ENCODE measurements around the gene FSTL1.

DNA sequence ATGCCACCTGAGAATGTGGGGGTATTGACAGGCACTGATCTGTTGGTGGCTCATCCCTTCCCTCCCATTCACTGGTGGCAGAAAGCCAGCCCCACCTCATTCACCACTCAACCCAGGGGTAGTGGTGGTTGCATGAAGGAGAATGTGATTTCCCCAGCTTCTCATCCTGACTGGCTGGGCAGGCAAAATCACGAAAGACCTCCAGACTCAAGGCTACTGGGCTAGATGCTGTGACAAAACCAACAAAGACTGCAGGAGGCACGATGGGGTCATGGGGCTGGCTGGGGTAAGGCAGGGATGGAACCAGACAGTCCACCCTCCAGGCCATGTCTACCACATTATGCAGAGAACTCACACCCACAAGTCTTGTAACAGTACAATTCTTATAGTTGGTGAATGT lies 33.9 kb downstream of the FSTL1 start:
- TF ChIP-seq GATA2 (IDR thresholded peaks at IDR 0.05; ENCODE audit: low read depth, low read length) (no peak), GATA3 (IDR thresholded peaks at IDR 0.05; ENCODE audit: low read depth, low read length) (no peak)
